HuH-7.5 (cell line): ENCODE measurements around the gene LIG1.

Source experiments
- DNase-seq: peaks from one replicate; pipeline ENCODE4 v3.0.0; 2011; ENCODE audit warnings: low spot score

LIG1 gene

GRCh38 chr19:48169939-48170803 is at the start of gene LIG1, which contains the start of gene ZSWIM9:
TSS of gene LIG1 (minus strand) at chr19:48170344. CDS start at chr19:48165566, 4,778 bp downstream.
TSS of gene ZSWIM9 (plus strand) at chr19:48170680. CDS start at chr19:48171803, 1,123 bp downstream.
- DNase-seq = peak; percentile 98

GRCh38 chr19:48218997-48219396 is 48.9 kb upstream of the LIG1 start:
- no peak for DNase-seq

- no peak for DNase-seq
These were observed 46.8 kb upstream of the LIG1 start for GRCh38 chr19:48216933-48217332.

- DNase-seq = no peak
These were observed 43.8 kb upstream of the LIG1 start for GRCh38 chr19:48213959-48214358.

- no peak for DNase-seq
These were observed 39.9 kb upstream of the LIG1 start for GRCh38 chr19:48210005-48210404.

GRCh38 chr19:48206397-48207093 is 36.4 kb upstream of the LIG1 start:
- no peak for DNase-seq

GRCh38 chr19:48203794-48204628 is 33.9 kb upstream of the LIG1 start:
- peak; percentile 90 for DNase-seq

GRCh38 chr19:48203222-48203793 is 33.2 kb upstream of the LIG1 start:
- no peak for DNase-seq

DNA sequence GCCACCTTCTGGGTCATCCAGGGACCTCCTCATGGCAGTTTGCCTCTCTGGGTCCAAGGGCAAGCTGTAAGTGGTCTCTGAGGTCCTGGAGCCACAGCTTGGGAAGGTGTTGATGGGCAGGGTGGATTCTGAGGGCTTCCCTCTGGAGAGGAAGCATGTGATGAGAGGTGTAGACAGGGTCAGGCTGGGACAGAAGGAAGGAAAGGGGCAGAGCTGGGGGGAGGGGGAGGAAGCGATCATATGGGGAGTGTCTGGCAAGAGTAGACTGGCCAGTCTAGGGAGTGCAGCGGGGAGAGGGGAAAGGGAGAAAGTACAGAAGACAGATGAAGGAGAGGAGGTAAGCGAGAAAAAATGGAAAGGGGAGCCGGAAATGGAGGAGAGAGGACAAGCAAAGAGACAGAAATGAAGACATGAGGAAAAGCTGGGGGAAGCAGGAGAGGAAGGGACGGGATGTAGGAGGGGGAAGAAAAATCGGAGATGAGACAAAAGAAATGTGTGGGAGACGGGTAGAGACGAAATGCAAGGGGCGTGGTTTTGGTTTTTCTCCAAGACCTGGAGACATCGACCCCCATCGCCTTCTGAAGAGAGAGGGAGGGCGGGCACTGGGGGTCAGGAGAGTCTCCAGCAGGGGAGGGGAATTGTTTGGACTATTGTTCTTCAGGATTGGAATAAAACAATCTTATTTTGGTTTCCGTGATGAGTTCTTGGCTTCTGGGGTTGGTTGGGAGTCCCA is 27.0 kb upstream of the LIG1 start:
- no peak for DNase-seq

DNA sequence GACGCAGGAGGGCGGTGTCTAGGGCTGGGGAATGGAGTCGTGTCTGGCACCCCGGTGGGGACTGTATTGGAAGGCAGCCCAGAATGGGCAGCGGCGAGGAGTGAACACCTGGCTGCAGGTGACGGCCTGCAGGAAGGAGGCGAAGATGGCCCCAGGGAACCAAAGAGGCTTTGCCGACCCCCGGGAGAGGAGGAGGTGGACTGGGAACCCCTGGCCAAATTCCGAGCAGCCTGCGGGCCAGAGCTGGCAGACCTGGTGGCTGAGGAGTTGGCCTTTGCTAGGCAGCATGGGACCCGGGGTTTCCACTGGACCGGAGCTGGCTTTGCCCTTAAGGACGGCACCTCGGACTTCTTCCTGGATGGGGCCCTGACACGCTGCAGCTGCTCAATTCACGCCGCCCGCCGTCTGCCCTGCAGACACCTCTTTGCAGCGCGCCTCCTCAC is 26.2 kb upstream of the LIG1 start:
- DNase-seq = no peak

- no peak for DNase-seq
These were observed 25.0 kb upstream of the LIG1 start for GRCh38 chr19:48194844-48195830.

DNA sequence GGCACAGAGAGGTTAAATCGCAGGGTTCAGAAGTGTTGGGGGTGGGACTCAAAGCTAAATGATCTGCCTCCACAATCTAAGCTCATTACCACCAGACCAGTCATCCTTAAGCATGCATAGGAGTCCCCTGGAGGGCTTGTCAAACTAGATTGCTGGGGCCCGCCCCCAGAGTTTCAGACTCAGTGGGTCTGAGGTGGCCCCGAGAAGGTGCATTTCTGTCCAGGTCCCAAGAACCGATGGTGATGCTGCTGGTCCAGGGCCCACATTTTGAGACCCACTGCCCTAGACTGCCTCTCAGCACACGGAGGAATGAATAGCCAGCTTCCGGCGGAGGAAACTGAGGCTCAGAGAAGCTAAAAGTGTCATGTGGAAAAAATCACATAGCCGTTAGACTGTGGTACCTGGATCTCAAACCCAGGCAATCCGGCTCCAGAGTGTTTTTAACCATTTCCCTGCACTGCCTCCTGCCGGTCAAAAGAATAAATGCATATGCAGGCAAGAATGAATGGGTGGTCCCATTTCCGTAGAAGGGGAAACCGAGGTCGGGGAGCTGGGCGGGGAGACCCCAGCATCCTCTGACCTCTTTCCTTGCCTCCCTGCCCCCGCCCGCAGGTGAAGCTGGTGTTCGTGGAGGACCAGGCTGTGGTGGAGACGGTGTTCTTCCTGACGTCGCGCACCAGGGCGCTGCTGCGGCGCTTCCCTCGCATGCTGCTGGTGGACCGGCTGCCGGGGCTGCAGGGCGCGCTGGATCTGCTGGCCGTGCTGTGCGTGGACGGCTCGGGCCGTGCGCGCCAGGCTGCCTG is 24.1 kb upstream of the LIG1 start:
- DNase-seq = peak; percentile 61

- DNase-seq = no peak
These were observed 22.6 kb upstream of the LIG1 start for GRCh38 chr19:48192750-48193149.

DNA sequence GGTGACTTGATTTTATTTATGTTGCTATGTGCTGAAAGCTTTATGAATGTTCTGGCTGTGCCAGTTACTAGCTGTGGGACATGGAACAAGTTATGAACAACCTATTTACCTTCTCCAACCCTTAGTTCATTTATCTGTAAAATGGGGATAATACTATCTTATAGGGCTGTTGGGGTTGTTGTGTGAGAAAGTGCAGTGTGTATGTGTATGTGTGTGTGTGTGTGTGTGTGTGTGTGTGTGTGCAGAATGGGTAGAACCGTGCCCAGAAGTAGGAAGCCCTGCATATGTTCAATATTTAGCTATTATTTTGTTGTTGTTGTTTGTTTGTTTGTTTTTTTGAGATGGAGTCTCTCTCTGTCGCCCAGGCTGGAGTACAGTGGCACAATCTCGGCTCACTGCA is 20.7 kb upstream of the LIG1 start:
- DNase-seq = no peak

DNA sequence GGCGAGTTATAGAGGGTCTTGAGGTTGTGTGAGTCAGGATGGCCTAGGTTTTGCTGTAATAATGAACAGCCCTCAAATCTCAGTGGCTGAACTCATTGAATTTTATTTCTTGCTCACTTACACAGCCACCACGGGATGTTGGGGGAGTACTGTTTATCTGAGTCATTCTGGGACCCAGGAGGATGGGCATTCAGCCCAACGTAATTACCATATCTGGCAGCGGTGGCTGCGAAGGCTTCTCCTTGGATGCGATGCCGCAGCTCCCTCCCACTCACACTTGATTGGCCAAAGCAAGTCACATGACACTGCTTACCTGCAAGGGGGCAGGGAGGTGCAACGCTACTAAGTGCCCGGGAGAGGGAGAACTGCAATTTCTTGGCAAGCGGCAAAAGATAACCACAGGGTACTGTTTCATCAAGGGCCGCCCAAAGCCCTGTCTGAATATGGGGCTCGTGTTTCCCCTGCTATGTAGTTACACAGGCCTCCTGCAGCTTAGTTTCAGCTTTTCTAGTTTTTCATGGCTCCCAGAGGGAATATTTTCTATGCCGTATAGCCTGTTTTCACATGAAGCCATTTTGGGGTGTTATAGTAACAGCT is 20.2 kb upstream of the LIG1 start:
- peak; percentile 55 for DNase-seq

DNA sequence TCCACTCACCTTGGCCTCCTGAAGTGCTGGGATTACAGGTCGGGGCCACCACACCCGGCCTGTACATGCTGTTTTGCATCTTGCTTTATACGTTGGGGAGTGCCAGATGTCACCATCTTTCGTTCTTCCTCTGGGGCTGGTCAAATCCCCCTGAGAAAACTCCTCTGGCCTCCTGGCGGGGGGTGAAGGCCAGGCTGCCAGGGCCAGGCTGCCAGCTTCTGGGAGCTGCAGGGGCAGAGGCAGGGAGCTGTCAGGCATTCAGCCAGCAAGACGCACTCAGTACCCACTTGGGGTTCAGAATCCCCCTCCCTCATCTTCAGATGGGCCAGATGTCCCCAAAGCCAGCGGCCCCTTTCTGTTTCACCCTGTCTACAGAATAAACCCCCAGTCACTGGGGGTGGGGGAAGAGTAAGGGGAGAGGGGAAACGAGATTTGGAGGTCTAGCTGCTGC is 16.4 kb upstream of the LIG1 start:
- no peak for DNase-seq

DNA sequence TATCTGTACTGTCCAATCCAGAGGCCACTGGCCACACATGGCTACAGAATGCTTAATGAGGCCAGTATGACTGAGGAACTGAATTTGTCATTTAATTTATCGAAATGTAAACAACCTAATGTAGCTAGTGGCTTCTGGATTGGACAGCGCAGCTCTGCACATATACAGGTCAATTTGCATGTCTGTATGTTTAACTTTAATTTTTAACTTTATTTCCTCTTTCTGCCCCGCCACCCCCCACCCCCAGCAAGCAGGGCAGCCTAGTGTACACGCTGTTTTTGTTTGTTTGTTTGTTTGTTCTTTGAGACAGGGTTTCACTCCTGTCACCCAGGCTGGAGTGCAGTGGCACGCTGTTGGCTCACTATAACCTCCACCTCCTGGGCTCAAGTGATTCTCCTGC is 15.9 kb upstream of the LIG1 start:
- DNase-seq = no peak

DNA sequence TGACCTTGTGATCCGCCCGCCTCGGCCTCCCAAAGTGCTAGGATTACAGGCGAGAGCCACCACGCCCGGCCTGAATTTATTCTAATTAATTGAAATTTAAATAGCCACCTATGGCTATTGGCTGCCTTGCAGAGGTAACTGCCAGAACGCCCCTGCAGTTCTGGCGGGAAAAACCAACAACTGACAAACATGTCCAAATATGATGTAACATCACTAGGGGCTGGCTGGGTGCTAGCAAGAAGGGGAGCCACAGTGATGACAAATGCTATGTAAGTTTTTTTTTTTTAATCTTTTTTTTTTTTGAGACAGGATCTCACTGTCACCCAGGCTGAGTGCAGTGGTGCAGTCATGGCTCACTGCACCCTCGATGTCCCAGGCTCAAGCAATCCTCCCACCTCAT is 13.2 kb upstream of the LIG1 start:
- no peak for DNase-seq

DNA sequence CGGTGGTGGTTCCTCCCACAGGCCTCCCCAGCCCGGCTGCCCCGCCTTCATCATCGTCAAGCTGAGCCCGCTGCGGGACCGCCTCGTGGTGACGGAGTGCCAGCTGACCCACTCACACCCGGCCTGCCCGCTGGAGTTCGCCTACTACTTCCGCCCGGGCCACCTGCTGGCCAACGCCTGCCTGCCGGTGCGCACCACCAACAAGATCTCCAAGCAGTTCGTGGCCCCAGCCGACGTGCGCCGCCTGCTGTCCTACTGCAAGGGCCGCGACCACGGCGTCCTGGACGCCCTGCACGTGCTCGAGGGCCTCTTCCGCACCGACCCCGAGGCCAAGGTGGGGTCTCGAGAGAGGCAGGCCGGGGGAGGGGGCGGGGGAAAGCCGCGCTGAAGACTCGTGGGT is 12.3 kb upstream of the LIG1 start:
- no peak for DNase-seq
